GM12878 (cell line): Measurements from ENCODE around the gene PGC. TPM values are rescaled to one million over a fixed set of nuclear protein-coding genes. Genes with fewer than 3 reads are reported as not detected.

ENCODE experiments used
- BHLHE40 ChIP-seq, 2 experiments: fragments of 450-650 bp in 1 of 2; IDR thresholded peaks; 2 replicates each; pipeline ENCODE4 v1.6.1; 2011 to 2017; ENCODE audit warnings: low read depth in 2 of 2, borderline replicate concordance in 1 of 2, improper control_type of control experiment in 1 of 2, low read length in 1 of 2, mild to moderate bottlenecking in 1 of 2
- CBX3 ChIP-seq: fragments of 200-600 bp; sonication (generic); IDR thresholded peaks from 2 replicates; pipeline ENCODE4 v1.6.1; 2016; ENCODE audit warnings: low read depth, borderline replicate concordance
- HCFC1 ChIP-seq: fragments of 150-350 bp; IDR thresholded peaks from 2 replicates; pipeline ENCODE4 v1.6.1; 2014; ENCODE audit warnings: low read length
- IKZF1 ChIP-seq: fragments of 450-650 bp; conservative IDR thresholded peaks from 2 replicates; pipeline ENCODE4 v1.6.1; 2017; ENCODE audit warnings: antibody characterized with exemption, mild to moderate bottlenecking
- MTA2 ChIP-seq: fragments of 450-650 bp; IDR thresholded peaks from 2 replicates; pipeline ENCODE4 v1.6.1; 2016; ENCODE audit warnings: low read depth, mild to moderate bottlenecking, moderate library complexity
- MTA3 ChIP-seq: IDR thresholded peaks from 2 replicates; pipeline ENCODE4 v1.6.1; 2012; ENCODE audit warnings: low read length, inconsistent platforms, borderline replicate concordance
- MYC ChIP-seq: IDR thresholded peaks from 2 replicates; pipeline ENCODE4 v1.6.1; 2011; ENCODE audit warnings: mild to moderate bottlenecking, low read length, moderate library complexity, inconsistent platforms; ENCODE audit not compliant: insufficient read depth, insufficient replicate concordance, insufficient read length, severe bottlenecking
- NR2C1 ChIP-seq: fragments of 450-650 bp; IDR thresholded peaks from 2 replicates; pipeline ENCODE4 v1.6.1; 2017; ENCODE audit warnings: antibody characterized with exemption, mild to moderate bottlenecking, moderate library complexity
- NR2F1 ChIP-seq: fragments of 450-650 bp; conservative IDR thresholded peaks from 2 replicates; pipeline ENCODE4 v1.6.1; 2017; ENCODE audit warnings: mild to moderate bottlenecking
- PAX5 ChIP-seq: IDR thresholded peaks from 2 replicates; pipeline ENCODE4 v1.6.1; 2011; ENCODE audit warnings: low read depth, low read length, borderline replicate concordance
- SPI1 ChIP-seq: IDR thresholded peaks from 2 replicates; pipeline ENCODE4 v1.6.1; 2011; ENCODE audit warnings: low read depth, mild to moderate bottlenecking, low read length, moderate library complexity, borderline replicate concordance; ENCODE audit not compliant: insufficient read depth
- SREBF2 ChIP-seq: IDR thresholded peaks from 2 replicates; pipeline ENCODE4 v1.6.1; 2012; ENCODE audit warnings: mild to moderate bottlenecking, low read length
- SUZ12 ChIP-seq: fragments of 200-600 bp; sonication (generic); IDR thresholded peaks from one replicate; pipeline ENCODE4 v1.6.1; 2018; ENCODE audit warnings: antibody characterized with exemption, mild to moderate bottlenecking; ENCODE audit not compliant: unreplicated experiment
- TCF12 ChIP-seq: IDR thresholded peaks from 2 replicates; pipeline ENCODE4 v1.6.1; 2011; ENCODE audit warnings: low read depth, mild to moderate bottlenecking, low read length
- ZNF207 ChIP-seq: fragments of 450-650 bp; IDR thresholded peaks from 2 replicates; pipeline ENCODE4 v1.6.1; 2014; ENCODE audit warnings: antibody characterized with exemption, mild to moderate bottlenecking, borderline replicate concordance
- ZZZ3 ChIP-seq: IDR thresholded peaks from 2 replicates; pipeline ENCODE4 v1.6.1; 2011; ENCODE audit warnings: low read depth; ENCODE audit not compliant: control insufficient read depth, insufficient read length
- polyA plus RNA-seq, 11 experiments: library from polyadenylated mRNA; depleted of rRNA in 4 of 11; unstranded in 6 of 11; stranded (reverse) in 5 of 11; fragments of >200 nt; fragmentation: Nextera tagmentation in 4 of 11; fragmentation: Illumina TruSeq in 1 of 11; extraction: Ambion mirVana in 4 of 11; extraction: Trizol in 1 of 11; gene quantifications; 1 replicate in 1 of 11; 2 replicates in 10 of 11; pipeline versions ENCODE4 v1.2.1 to v1.2.3, GENCODE V29; 2011 to 2016; ENCODE audit warnings: inconsistent platforms in 2 of 11, missing spikeins in 2 of 11, low read depth in 1 of 11
- total RNA-seq, 4 experiments: library from RNA; depleted of rRNA in 3 of 4; stranded (reverse); fragments of >200 nt in 3 of 4; fragmentation: Illumina TruSeq in 1 of 4; extraction: Trizol in 1 of 4; gene quantifications; 2 replicates each; pipeline versions ENCODE4 v1.2.1 to v1.2.3, GENCODE V29; 2013 to 2021
- TF ChIP-seq, protein P1 (sequence below): fragments of 450-650 bp; formaldehyde crosslinking; IDR thresholded peaks from 2 replicates; pipeline ENCODE4 v1.5.0; 2022; ENCODE audit warnings: mild to moderate bottlenecking, missing genetic modification characterization
- TF ChIP-seq, protein P2 (sequence below): IDR thresholded peaks from 2 replicates; pipeline ENCODE4 v1.6.1; 2012; ENCODE audit warnings: low read length, inconsistent platforms
- TF ChIP-seq, protein P3 (sequence below): fragments of 450-650 bp; IDR thresholded peaks from 2 replicates; pipeline ENCODE4 v1.6.1; 2017; ENCODE audit warnings: mild to moderate bottlenecking, moderate library complexity
- TF ChIP-seq, protein P4 (sequence below): fragments of 450-650 bp; IDR thresholded peaks from 2 replicates; pipeline ENCODE4 v1.6.1; 2018; ENCODE audit warnings: borderline replicate concordance, mild to moderate bottlenecking; ENCODE audit not compliant: partially characterized antibody

The PGC gene
- total and polyA plus RNA-seq, 10 of the 15 experiments (the other 5 are each of a cell fraction or from before 2014, with no cell fraction given), result 0.26 TPM; not detected in 9

DNA sequence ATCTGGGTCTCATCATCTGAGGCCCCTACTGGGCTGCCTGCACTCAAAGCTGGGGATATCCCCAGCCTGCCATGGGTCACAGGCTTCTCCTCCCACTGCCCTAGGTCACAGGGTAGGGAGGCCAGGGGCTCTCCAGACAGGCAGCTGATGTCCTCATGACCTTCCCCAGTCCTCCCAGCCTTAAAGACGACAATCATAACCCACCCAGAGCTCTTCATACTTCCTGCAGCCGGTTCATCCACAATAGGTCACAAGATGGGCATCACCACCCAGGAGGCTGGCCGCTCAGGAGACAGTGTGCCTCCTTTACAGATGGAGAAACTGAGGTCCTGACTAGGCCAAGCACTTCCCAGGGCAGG lies 27.0 kb downstream of the PGC start (continued):
- TF ChIP-seq, protein P1, sequence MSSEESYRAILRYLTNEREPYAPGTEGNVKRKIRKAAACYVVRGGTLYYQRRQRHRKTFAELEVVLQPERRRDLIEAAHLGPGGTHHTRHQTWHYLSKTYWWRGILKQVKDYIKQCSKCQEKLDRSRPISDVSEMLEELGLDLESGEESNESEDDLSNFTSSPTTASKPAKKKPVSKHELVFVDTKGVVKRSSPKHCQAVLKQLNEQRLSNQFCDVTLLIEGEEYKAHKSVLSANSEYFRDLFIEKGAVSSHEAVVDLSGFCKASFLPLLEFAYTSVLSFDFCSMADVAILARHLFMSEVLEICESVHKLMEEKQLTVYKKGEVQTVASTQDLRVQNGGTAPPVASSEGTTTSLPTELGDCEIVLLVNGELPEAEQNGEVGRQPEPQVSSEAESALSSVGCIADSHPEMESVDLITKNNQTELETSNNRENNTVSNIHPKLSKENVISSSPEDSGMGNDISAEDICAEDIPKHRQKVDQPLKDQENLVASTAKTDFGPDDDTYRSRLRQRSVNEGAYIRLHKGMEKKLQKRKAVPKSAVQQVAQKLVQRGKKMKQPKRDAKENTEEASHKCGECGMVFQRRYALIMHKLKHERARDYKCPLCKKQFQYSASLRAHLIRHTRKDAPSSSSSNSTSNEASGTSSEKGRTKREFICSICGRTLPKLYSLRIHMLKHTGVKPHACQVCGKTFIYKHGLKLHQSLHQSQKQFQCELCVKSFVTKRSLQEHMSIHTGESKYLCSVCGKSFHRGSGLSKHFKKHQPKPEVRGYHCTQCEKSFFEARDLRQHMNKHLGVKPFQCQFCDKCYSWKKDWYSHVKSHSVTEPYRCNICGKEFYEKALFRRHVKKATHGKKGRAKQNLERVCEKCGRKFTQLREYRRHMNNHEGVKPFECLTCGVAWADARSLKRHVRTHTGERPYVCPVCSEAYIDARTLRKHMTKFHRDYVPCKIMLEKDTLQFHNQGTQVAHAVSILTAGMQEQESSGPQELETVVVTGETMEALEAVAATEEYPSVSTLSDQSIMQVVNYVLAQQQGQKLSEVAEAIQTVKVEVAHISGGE (CRISPR knock-in tag), result no peak
- TF ChIP-seq BHLHE40 (IDR thresholded peaks at IDR 0.05; ENCODE audit: borderline replicate concordance in 1 of 2, low read depth in 2 of 2, low read length in 1 of 2) (0 out of 4 replicates have a peak, but pooled peaks of 1 of the 2 experiments have one; percentile 4), ZZZ3 (no peak), NR2C1 (peak; percentile 79), IKZF1 (peak; percentile 63; the same call in 1 of the 2 replicates), CBX3 (no peak), SUZ12 (no peak), MYC (no peak), SREBF2 (no peak), PAX5 (no peak), NR2F1 (peak; percentile 96), MTA2 (no peak; the same call in 1 of the 2 replicates), ZNF207 (no peak), HCFC1 (no peak), MTA3 (no peak), TCF12 (no peak), SPI1 (no peak)
- TF ChIP-seq, protein P2, sequence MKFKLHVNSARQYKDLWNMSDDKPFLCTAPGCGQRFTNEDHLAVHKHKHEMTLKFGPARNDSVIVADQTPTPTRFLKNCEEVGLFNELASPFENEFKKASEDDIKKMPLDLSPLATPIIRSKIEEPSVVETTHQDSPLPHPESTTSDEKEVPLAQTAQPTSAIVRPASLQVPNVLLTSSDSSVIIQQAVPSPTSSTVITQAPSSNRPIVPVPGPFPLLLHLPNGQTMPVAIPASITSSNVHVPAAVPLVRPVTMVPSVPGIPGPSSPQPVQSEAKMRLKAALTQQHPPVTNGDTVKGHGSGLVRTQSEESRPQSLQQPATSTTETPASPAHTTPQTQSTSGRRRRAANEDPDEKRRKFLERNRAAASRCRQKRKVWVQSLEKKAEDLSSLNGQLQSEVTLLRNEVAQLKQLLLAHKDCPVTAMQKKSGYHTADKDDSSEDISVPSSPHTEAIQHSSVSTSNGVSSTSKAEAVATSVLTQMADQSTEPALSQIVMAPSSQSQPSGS, result no peak
- TF ChIP-seq, protein P3, sequence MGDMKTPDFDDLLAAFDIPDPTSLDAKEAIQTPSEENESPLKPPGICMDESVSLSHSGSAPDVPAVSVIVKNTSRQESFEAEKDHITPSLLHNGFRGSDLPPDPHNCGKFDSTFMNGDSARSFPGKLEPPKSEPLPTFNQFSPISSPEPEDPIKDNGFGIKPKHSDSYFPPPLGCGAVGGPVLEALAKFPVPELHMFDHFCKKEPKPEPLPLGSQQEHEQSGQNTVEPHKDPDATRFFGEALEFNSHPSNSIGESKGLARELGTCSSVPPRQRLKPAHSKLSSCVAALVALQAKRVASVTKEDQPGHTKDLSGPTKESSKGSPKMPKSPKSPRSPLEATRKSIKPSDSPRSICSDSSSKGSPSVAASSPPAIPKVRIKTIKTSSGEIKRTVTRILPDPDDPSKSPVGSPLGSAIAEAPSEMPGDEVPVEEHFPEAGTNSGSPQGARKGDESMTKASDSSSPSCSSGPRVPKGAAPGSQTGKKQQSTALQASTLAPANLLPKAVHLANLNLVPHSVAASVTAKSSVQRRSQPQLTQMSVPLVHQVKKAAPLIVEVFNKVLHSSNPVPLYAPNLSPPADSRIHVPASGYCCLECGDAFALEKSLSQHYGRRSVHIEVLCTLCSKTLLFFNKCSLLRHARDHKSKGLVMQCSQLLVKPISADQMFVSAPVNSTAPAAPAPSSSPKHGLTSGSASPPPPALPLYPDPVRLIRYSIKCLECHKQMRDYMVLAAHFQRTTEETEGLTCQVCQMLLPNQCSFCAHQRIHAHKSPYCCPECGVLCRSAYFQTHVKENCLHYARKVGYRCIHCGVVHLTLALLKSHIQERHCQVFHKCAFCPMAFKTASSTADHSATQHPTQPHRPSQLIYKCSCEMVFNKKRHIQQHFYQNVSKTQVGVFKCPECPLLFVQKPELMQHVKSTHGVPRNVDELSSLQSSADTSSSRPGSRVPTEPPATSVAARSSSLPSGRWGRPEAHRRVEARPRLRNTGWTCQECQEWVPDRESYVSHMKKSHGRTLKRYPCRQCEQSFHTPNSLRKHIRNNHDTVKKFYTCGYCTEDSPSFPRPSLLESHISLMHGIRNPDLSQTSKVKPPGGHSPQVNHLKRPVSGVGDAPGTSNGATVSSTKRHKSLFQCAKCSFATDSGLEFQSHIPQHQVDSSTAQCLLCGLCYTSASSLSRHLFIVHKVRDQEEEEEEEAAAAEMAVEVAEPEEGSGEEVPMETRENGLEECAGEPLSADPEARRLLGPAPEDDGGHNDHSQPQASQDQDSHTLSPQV, result no peak
- TF ChIP-seq, protein P4, sequence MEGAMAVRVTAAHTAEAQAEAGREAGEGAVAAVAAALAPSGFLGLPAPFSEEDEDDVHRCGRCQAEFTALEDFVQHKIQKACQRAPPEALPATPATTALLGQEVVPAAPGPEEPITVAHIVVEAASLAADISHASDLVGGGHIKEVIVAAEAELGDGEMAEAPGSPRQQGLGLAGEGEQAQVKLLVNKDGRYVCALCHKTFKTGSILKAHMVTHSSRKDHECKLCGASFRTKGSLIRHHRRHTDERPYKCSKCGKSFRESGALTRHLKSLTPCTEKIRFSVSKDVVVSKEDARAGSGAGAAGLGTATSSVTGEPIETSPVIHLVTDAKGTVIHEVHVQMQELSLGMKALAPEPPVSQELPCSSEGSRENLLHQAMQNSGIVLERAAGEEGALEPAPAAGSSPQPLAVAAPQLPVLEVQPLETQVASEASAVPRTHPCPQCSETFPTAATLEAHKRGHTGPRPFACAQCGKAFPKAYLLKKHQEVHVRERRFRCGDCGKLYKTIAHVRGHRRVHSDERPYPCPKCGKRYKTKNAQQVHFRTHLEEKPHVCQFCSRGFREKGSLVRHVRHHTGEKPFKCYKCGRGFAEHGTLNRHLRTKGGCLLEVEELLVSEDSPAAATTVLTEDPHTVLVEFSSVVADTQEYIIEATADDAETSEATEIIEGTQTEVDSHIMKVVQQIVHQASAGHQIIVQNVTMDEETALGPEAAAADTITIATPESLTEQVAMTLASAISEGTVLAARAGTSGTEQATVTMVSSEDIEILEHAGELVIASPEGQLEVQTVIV, result no peak
